HepG2 (cell line): ENCODE results near the gene PREX1. TPM values are rescaled to one million over a fixed set of nuclear protein-coding genes. Genes with fewer than 3 reads are reported as not detected.
A peak's percentile ranks its signal among the peaks of the same experiment; 100 is the strongest.

ENCODE experiments used
- CEBPG ChIP-seq: IDR thresholded peaks from 2 replicates; pipeline ENCODE4 v1.6.1; 2016
- CREM ChIP-seq, 2 experiments: sonication (generic) in 1 of 2; formaldehyde crosslinking in 1 of 2; IDR thresholded peaks; 2 replicates each; pipeline versions ENCODE4 v1.4.0 to v1.6.1; 2016 to 2020; ENCODE audit warnings: antibody characterized with exemption in 1 of 2, mild to moderate bottlenecking in 1 of 2, missing genetic modification reagents in 1 of 2
- GPN1 ChIP-seq: sonication (generic); formaldehyde crosslinking; IDR thresholded peaks from 2 replicates; pipeline ENCODE4 v1.5.1; 2020; ENCODE audit warnings: missing genetic modification reagents, borderline replicate concordance
- HMGXB3 ChIP-seq: sonication (generic); formaldehyde crosslinking; IDR thresholded peaks from 2 replicates; pipeline ENCODE4 v1.4.0; 2020; ENCODE audit warnings: missing genetic modification reagents, borderline replicate concordance
- HNF4A ChIP-seq: sonication (generic); formaldehyde crosslinking; IDR thresholded peaks from 2 replicates; pipeline ENCODE4 v1.4.0; 2020; ENCODE audit warnings: missing genetic modification reagents
- HOXA9 ChIP-seq: sonication (generic); formaldehyde crosslinking; IDR thresholded peaks from 2 replicates; pipeline ENCODE4 v1.8.1; 2022; ENCODE audit warnings: missing genetic modification reagents, mild to moderate bottlenecking, moderate library complexity, borderline replicate concordance
- MED13 ChIP-seq: sonication (generic); formaldehyde crosslinking; IDR thresholded peaks from 2 replicates; pipeline ENCODE4 v1.5.0; 2020; ENCODE audit warnings: missing genetic modification reagents
- ONECUT2 ChIP-seq: sonication (generic); formaldehyde crosslinking; IDR thresholded peaks from 2 replicates; pipeline ENCODE4 v1.4.0; 2020; ENCODE audit warnings: missing genetic modification reagents
- RAD51 ChIP-seq: fragments of 450-650 bp; IDR thresholded peaks from 2 replicates; pipeline ENCODE4 v1.6.1; 2016; ENCODE audit warnings: borderline replicate concordance
- RELA ChIP-seq: sonication (generic); formaldehyde crosslinking; IDR thresholded peaks from 2 replicates; pipeline ENCODE4 v1.4.0; 2020; ENCODE audit warnings: missing genetic modification reagents
- TRIM24 ChIP-seq: sonication (generic); formaldehyde crosslinking; IDR thresholded peaks from 2 replicates; pipeline ENCODE4 v1.8.0; 2022; ENCODE audit warnings: mild to moderate bottlenecking, missing genetic modification reagents
- UBTF ChIP-seq: sonication (generic); formaldehyde crosslinking; IDR thresholded peaks from 2 replicates; pipeline ENCODE4 v1.4.0; 2020; ENCODE audit warnings: mild to moderate bottlenecking, missing genetic modification reagents
- ZNF205 ChIP-seq: IDR thresholded peaks from 2 replicates; pipeline ENCODE4 v1.6.1; 2018; ENCODE audit warnings: missing biosample characterization, missing genetic modification reagents
- ZNF350 ChIP-seq: sonication (generic); formaldehyde crosslinking; IDR thresholded peaks from 2 replicates; pipeline ENCODE4 v1.4.0; 2020; ENCODE audit warnings: mild to moderate bottlenecking, low read depth, missing genetic modification reagents, borderline replicate concordance
- ZNF674 ChIP-seq: sonication (generic); formaldehyde crosslinking; IDR thresholded peaks from 2 replicates; pipeline ENCODE4 v1.5.0; 2020; ENCODE audit warnings: low read depth, mild to moderate bottlenecking, missing genetic modification reagents
- ZNF691 ChIP-seq: sonication (generic); formaldehyde crosslinking; IDR thresholded peaks from 2 replicates; pipeline ENCODE4 v1.4.0; 2020; ENCODE audit warnings: missing genetic modification reagents, low read depth, mild to moderate bottlenecking, borderline replicate concordance
- ZNF891 ChIP-seq: sonication (generic); formaldehyde crosslinking; IDR thresholded peaks from 2 replicates; pipeline ENCODE4 v1.5.0; 2020; ENCODE audit warnings: mild to moderate bottlenecking, missing genetic modification reagents
- polyA plus RNA-seq, 8 experiments: library from polyadenylated mRNA; depleted of rRNA in 3 of 8; stranded (reverse) in 7 of 8; unstranded in 1 of 8; fragments of >200 nt; fragmentation: Illumina TruSeq in 4 of 8; extraction: Trizol in 4 of 8; gene quantifications; 2 replicates each; pipeline versions ENCODE4 v1.2.1 to v1.2.3, GENCODE V29; 2011 to 2016; ENCODE audit warnings: low read depth in 4 of 8, missing spikeins in 1 of 8, mixed read lengths in 1 of 8; ENCODE audit not compliant: insufficient read depth in 1 of 8
- total RNA-seq, 5 experiments: library from RNA; depleted of rRNA; stranded (reverse); fragments of >200 nt; fragmentation: Illumina TruSeq; extraction: Trizol; gene quantifications; 2 replicates each; pipeline ENCODE4 v1.2.3, GENCODE V29; 2016; ENCODE audit warnings: low read depth in 1 of 5
- TF ChIP-seq, protein P1 (sequence below): sonication (generic); formaldehyde crosslinking; IDR thresholded peaks from 2 replicates; pipeline ENCODE4 v1.8.1; 2023; ENCODE audit warnings: mild to moderate bottlenecking, missing genetic modification reagents
- TF ChIP-seq, protein P2 (sequence below): sonication (generic); formaldehyde crosslinking; IDR thresholded peaks from 2 replicates; pipeline ENCODE4 v1.4.0; 2020; ENCODE audit warnings: mild to moderate bottlenecking, missing genetic modification reagents

PREX1 gene
- total and polyA plus RNA-seq, 2 of the 13 experiments (the other 11 are each of a cell fraction or from before 2014, with no cell fraction given), result 0.02 to 0.04 TPM

- TF ChIP-seq, protein P1, sequence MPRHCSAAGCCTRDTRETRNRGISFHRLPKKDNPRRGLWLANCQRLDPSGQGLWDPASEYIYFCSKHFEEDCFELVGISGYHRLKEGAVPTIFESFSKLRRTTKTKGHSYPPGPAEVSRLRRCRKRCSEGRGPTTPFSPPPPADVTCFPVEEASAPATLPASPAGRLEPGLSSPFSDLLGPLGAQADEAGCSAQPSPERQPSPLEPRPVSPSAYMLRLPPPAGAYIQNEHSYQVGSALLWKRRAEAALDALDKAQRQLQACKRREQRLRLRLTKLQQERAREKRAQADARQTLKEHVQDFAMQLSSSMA (CRISPR knock-in tag), result peak; percentile 86; the same call in 1 of the 2 replicates
- TF ChIP-seq TRIM24 (no peak), CREM (IDR thresholded peaks at IDR 0.05) (no peak), CREM (CRISPR knock-in tag; IDR thresholded peaks at IDR 0.05) (no peak), RAD51 (no peak), UBTF (CRISPR knock-in tag) (0 out of 2 replicates have a peak, but pooled peaks have one; percentile 36), MED13 (CRISPR knock-in tag) (no peak), ZNF205 (CRISPR knock-in tag) (0 out of 2 replicates have a peak, but pooled peaks have one; percentile 13), RELA (no peak), GPN1 (CRISPR knock-in tag) (no peak), CEBPG (CRISPR knock-in tag) (no peak), ZNF350 (CRISPR knock-in tag) (peak; percentile 25; the same call in 1 of the 2 replicates), ZNF691 (CRISPR knock-in tag) (peak; percentile 78; the same call in 1 of the 2 replicates), ZNF674 (CRISPR knock-in tag) (no peak), ZNF891 (CRISPR knock-in tag) (peak; percentile 89), HMGXB3 (no peak), HOXA9 (CRISPR knock-in tag) (0 out of 2 replicates have a peak, but pooled peaks have one; percentile 9), ONECUT2 (CRISPR knock-in tag) (no peak), HNF4A (peak; percentile 93)
- TF ChIP-seq, protein P2, sequence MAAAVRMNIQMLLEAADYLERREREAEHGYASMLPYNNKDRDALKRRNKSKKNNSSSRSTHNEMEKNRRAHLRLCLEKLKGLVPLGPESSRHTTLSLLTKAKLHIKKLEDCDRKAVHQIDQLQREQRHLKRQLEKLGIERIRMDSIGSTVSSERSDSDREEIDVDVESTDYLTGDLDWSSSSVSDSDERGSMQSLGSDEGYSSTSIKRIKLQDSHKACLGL (CRISPR knock-in tag), result peak; percentile 49; the same call in 1 of the 2 replicates
Measured at GRCh38 chr20:48738399-48739304, 89.1 kb downstream of the PREX1 start (continued).
